Measurements from ENCODE around the gene RBM38. TPM values are rescaled to one million over a fixed set of nuclear protein-coding genes. Genes with fewer than 3 reads are reported as not detected.

RBM38 gene
- total and polyA plus RNA-seq, 9 of the 15 experiments (the other 6 are each of a cell fraction or from before 2014, with no cell fraction given) = 0.28 to 82.4 (median 33.2) TPM

DNA sequence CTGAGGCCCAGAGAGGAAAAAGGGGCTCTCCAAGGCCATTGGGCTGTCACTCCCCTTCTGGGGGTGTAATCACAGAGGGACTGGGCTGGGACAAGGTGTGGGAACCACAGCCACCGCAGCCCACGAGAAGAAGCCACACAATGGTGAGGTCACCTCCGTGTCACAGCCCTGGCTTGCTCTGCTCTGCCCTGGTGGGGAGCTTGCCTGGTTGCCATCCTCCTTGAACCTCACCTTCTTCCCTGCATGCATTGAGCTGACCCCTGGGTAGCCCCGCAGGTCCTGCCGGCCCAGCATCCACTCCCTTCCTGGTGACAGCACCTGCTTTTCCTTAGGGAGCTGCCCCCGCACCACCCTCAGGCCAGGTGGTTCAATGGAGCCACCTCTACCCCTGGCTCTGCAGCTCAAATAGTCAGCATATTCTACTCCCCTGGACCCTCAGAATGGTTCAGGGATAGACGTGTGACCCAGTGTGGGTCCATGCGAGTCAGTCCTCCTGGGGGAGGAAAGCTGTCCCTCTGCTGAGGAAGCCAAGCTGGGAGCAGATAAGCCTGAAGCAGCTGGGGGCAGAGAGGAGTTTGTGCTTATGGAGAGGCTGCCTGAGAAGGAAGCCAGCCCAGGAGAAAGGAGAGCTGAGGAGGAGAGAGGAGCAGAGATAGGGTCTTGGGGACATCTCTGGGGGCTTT is 21.3 kb downstream of the RBM38 start (continued):
- TF ChIP-seq E2F6 (IDR thresholded peaks at IDR 0.05; ENCODE audit: borderline replicate concordance in 1 of 2, extremely low read depth in 1 of 2, insufficient read depth in 1 of 2, insufficient read length in 1 of 2, low read depth in 1 of 2, low read length in 1 of 2, poor library complexity in 1 of 2, severe bottlenecking in 1 of 2) (no peak), ZC3H11A (IDR thresholded peaks at IDR 0.05; ENCODE audit: low read depth, low read length) (no peak), ESRRA (IDR thresholded peaks at IDR 0.05; ENCODE audit: borderline replicate concordance, low read depth) (0 out of 2 replicates have a peak, but pooled peaks have one; percentile 18), ATF2 (CRISPR knock-in tag; IDR thresholded peaks at IDR 0.05) (0 out of 2 replicates have a peak, but pooled peaks have one; percentile 25), CBX2 (IDR thresholded peaks at IDR 0.05; ENCODE audit: insufficient read depth, low read length, poor library complexity, severe bottlenecking) (no peak), CTBP1 (IDR thresholded peaks at IDR 0.05; ENCODE audit: borderline replicate concordance) (no peak), ZNF764 (CRISPR knock-in tag; IDR thresholded peaks at IDR 0.05; ENCODE audit: low read depth) (no peak), PTTG1 (tag; IDR thresholded peaks at IDR 0.05; ENCODE audit: low read depth) (no peak), MAZ (CRISPR knock-in tag; conservative IDR thresholded peaks at IDR 0.05 in 1 of 2, IDR thresholded peaks at IDR 0.05 in 1 of 2) (peak in 1 of 2 experiments; percentile 54; a peak in 2 of 4 replicates), RFX1 (IDR thresholded peaks at IDR 0.05) (no peak), KDM1A (IDR thresholded peaks at IDR 0.05) (no peak), CUX1 (CRISPR knock-in tag; IDR thresholded peaks at IDR 0.05) (no peak), XRCC3 (IDR thresholded peaks at IDR 0.05) (no peak), NBN (IDR thresholded peaks at IDR 0.05; ENCODE audit: low read depth) (no peak), HDAC2 (IDR thresholded peaks at IDR 0.05) (no peak), TAL1 (IDR thresholded peaks at IDR 0.05) (peak; percentile 52), ADNP (tag; IDR thresholded peaks at IDR 0.05) (no peak)
- TF ChIP-seq, protein P1, sequence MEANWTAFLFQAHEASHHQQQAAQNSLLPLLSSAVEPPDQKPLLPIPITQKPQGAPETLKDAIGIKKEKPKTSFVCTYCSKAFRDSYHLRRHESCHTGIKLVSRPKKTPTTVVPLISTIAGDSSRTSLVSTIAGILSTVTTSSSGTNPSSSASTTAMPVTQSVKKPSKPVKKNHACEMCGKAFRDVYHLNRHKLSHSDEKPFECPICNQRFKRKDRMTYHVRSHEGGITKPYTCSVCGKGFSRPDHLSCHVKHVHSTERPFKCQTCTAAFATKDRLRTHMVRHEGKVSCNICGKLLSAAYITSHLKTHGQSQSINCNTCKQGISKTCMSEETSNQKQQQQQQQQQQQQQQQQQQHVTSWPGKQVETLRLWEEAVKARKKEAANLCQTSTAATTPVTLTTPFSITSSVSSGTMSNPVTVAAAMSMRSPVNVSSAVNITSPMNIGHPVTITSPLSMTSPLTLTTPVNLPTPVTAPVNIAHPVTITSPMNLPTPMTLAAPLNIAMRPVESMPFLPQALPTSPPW (CRISPR knock-in tag; IDR thresholded peaks at IDR 0.05) = peak; percentile 52
